GM12801 (cell line): Measurements from ENCODE around the gene UBQLN3.

ENCODE experiments used
- TF ChIP-seq, protein P1 (sequence below): IDR thresholded peaks from one replicate; pipeline ENCODE4 v1.5.1; 2011; ENCODE audit warnings: control low read depth; ENCODE audit not compliant: insufficient read length; ENCODE audit errors: extremely low read depth

UBQLN3 gene

GRCh38 chr11:5524756-5525155 lies 15.0 kb upstream of the UBQLN3 start:
- TF ChIP-seq, protein P1, sequence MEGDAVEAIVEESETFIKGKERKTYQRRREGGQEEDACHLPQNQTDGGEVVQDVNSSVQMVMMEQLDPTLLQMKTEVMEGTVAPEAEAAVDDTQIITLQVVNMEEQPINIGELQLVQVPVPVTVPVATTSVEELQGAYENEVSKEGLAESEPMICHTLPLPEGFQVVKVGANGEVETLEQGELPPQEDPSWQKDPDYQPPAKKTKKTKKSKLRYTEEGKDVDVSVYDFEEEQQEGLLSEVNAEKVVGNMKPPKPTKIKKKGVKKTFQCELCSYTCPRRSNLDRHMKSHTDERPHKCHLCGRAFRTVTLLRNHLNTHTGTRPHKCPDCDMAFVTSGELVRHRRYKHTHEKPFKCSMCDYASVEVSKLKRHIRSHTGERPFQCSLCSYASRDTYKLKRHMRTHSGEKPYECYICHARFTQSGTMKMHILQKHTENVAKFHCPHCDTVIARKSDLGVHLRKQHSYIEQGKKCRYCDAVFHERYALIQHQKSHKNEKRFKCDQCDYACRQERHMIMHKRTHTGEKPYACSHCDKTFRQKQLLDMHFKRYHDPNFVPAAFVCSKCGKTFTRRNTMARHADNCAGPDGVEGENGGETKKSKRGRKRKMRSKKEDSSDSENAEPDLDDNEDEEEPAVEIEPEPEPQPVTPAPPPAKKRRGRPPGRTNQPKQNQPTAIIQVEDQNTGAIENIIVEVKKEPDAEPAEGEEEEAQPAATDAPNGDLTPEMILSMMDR = no peak

GRCh38 chr11:5522308-5522707 lies 12.6 kb upstream of the UBQLN3 start:
- TF ChIP-seq, protein P1 = no peak

GRCh38 chr11:5521540-5521939 lies 11.8 kb upstream of the UBQLN3 start:
- TF ChIP-seq, protein P1 = no peak

- TF ChIP-seq, protein P1 = no peak
These were observed 6.8 kb upstream of the UBQLN3 start, which contains the start of gene UBQLNL for GRCh38 chr11:5516599-5516998. TSS of gene UBQLNL (minus strand) at chr11:5516699. CDS start at chr11:5516441, 258 bp downstream.

GRCh38 chr11:5514841-5515240 lies 5.1 kb upstream of the UBQLN3 start:
- TF ChIP-seq, protein P1 = no peak

- TF ChIP-seq, protein P1 = no peak
These were observed 1.2 kb downstream of the UBQLN3 start for GRCh38 chr11:5508605-5509004.

DNA sequence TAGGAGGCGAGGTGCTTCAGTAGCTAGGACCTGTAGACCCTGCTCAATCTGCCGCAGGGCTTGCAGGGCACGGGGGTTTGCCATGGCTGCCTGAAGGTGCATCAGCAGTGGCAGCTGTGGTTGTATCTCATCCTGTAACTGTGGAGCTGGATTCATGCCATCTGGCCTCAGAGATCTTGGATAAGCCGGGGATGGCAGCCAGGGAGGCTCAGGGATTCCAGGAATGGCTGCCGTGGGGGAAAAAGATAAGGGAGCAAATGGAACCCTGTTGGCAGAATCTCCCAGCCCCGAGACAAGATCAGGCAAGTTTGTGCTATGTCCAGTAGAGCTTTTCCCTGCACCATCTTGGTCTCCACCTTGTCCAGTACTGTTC lies 1.8 kb downstream of the UBQLN3 start:
- TF ChIP-seq, protein P1 = no peak
